ENCODE data around the gene AVP. TPM values are rescaled to one million over a fixed set of nuclear protein-coding genes. Genes with fewer than 3 reads are reported as not detected.

Gene AVP
- total and polyA plus RNA-seq, 2 donors (not counting 3 experiments of a cell fraction or from before 2014, with no cell fraction given): not detected

DNA sequence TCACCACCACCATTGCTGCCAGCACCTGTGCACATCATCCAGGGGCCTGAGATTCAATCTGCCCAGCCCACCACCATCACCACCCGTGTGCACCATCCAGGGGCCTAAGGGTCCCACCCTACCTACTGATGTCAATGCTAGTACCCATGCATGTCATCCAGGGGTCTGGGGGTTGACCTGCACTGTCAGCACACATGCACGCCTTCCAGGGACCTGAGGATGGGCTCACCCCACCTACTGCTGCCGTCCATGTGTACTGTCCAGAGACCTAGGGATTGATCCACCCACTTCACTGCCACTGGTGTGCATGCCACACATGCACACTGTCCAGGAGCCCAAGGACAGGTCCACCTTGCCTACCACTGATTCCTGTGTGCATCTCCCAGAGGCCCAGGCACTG is 25.0 kb downstream of the AVP start:
- H3K27me3 ChIP-seq (ENCODE audit: control insufficient read depth in 2 of 2, insufficient read depth in 2 of 2, low read length in 2 of 2): no peaks in the 10 kb centered on the region
- no TSS peak for BruUV-seq (replicated peaks)
- intact Hi-C loops (cut with micrococcal nuclease) (no loop called here), dilution Hi-C loops (cut with MboI; ENCODE audit: extremely low pct_ligation_motif_present, low sequenced_read_pairs) (no loop called here)
- no peaks in the 10 kb centered on the region for H3K79me2 ChIP-seq (ENCODE audit: control insufficient read depth, insufficient read depth, low read length)
- H4K20me1 ChIP-seq (replicated peaks; ENCODE audit: control insufficient read depth, extremely low read depth, insufficient read depth, low read length): no peaks in the 10 kb centered on the region
- no peak for TF ChIP-seq GATA2 (IDR thresholded peaks at IDR 0.05; ENCODE audit: insufficient read depth, insufficient read length, low read depth, low read length)
- no peak for TF ChIP-seq CTCF (IDR thresholded peaks at IDR 0.05; ENCODE audit: extremely low read depth in 1 of 2, insufficient read depth in 1 of 2, low read depth in 1 of 2, low read length in 2 of 2)
- TF ChIP-seq MYC (IDR thresholded peaks at IDR 0.05; ENCODE audit: low read depth, low read length): no peak
- no peak for TF ChIP-seq FOS (IDR thresholded peaks at IDR 0.05; ENCODE audit: borderline replicate concordance, insufficient read depth, low read length)
- no peak for TF ChIP-seq EZH2 (IDR thresholded peaks at IDR 0.05; ENCODE audit: borderline replicate concordance, low read depth, low read length, severe bottlenecking)
- TF ChIP-seq, protein P1, sequence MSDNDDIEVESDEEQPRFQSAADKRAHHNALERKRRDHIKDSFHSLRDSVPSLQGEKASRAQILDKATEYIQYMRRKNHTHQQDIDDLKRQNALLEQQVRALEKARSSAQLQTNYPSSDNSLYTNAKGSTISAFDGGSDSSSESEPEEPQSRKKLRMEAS (IDR thresholded peaks at IDR 0.05; ENCODE audit: insufficient read depth, insufficient read length): no peak
- TF ChIP-seq POLR2A (IDR thresholded peaks at IDR 0.05; ENCODE audit: low read depth, low read length): no peak
- TF ChIP-seq JUN (IDR thresholded peaks at IDR 0.05; ENCODE audit: borderline replicate concordance, insufficient read depth, insufficient read length, low read depth): no peak
- TF ChIP-seq POLR2AphosphoS5 (IDR thresholded peaks at IDR 0.05; ENCODE audit: insufficient read depth, low read depth, low read length): no peak
- no peak overlapping the region for H3K4me3 ChIP-seq (replicated peaks in 1 of 3; ENCODE audit: insufficient read depth in 1 of 3, low read depth in 1 of 3, low read length in 3 of 3)
- no peaks in the 10 kb centered on the region for H3K9me3 ChIP-seq (replicated peaks; ENCODE audit: control insufficient read depth, insufficient read depth, low read length)
- ChIA-PET POLR2A (no interaction called here), CTCF (no interaction called here)
- no peak overlapping the region for H3K27ac ChIP-seq (ENCODE audit: insufficient read depth, low read depth, low read length)
- H2AFZ ChIP-seq (ENCODE audit: low read depth, low read length): no peak overlapping the region
- no peaks in the 10 kb centered on the region for H3K36me3 ChIP-seq (ENCODE audit: control insufficient read depth in 2 of 2, extremely low read depth in 1 of 2, insufficient read depth in 2 of 2, low read length in 2 of 2)
- H3K9me1 ChIP-seq (replicated peaks; ENCODE audit: control insufficient read depth, extremely low read depth, insufficient read depth, low read length): no peaks in the 10 kb centered on the region
- no peak for DNase-seq (ENCODE audit: low read depth, low spot score)
- no peak for FAIRE-seq
- H3K4me1 ChIP-seq (ENCODE audit: control insufficient read depth, extremely low read depth, insufficient read depth, low read length): no peaks in the 10 kb centered on the region
- H3K9ac ChIP-seq (replicated peaks; ENCODE audit: extremely low read depth, insufficient read depth, low read length): no peak overlapping the region
- no peak overlapping the region for H3K4me2 ChIP-seq (ENCODE audit: insufficient read depth, low read length)
